HG03354 (cell line): ENCODE data around the gene CES2.

ENCODE experiments used
- ATAC-seq: cut with Tn5 transposase; IDR thresholded peaks from one replicate; pipeline ENCODE4 v1.9.1; 2021; ENCODE audit warnings: mild to moderate bottlenecking; ENCODE audit not compliant: unreplicated experiment, poor library complexity, severe bottlenecking

Gene CES2

GRCh38 chr16:66918355-66918754, 17.0 kb upstream of the CES2 start:
- no peak for ATAC-seq

GRCh38 chr16:66918803-66919568, 16.3 kb upstream of the CES2 start, which contains the start of gene CDH16:
TSS of gene CDH16 (minus strand) at chr16:66918885. CDS start at chr16:66918065, 820 bp downstream.
- no peak for ATAC-seq

GRCh38 chr16:66919569-66920298, 15.6 kb upstream of the CES2 start:
- no peak for ATAC-seq

GRCh38 chr16:66920299-66920590, 15.1 kb upstream of the CES2 start:
- ATAC-seq, result no peak

GRCh38 chr16:66920924-66921680, 14.2 kb upstream of the CES2 start:
- ATAC-seq, result no peak

- no peak for ATAC-seq
Observed at GRCh38 chr16:66921729-66922450, 13.4 kb upstream of the CES2 start.

- ATAC-seq, result no peak
Observed at GRCh38 chr16:66923247-66923731, 12.0 kb upstream of the CES2 start.

GRCh38 chr16:66923866-66924265, 11.4 kb upstream of the CES2 start:
- no peak for ATAC-seq

GRCh38 chr16:66924527-66925321, 10.6 kb upstream of the CES2 start:
- ATAC-seq, result peak; percentile 48

GRCh38 chr16:66925322-66925840, 9.9 kb upstream of the CES2 start, which contains the start of gene RRAD:
TSS of gene RRAD (minus strand) at chr16:66925535. CDS start at chr16:66925179, 356 bp downstream.
- ATAC-seq, result peak; percentile 20

- ATAC-seq, result no peak
Observed at GRCh38 chr16:66926171-66926947, 9.0 kb upstream of the CES2 start.

GRCh38 chr16:66926961-66927436, 8.3 kb upstream of the CES2 start:
- ATAC-seq, result peak; percentile 44

GRCh38 chr16:66927918-66928649, 7.2 kb upstream of the CES2 start:
- no peak for ATAC-seq

- ATAC-seq, result no peak
Observed at GRCh38 chr16:66928702-66929388, 6.5 kb upstream of the CES2 start.

- no peak for ATAC-seq
Observed at GRCh38 chr16:66930189-66930588, 5.1 kb upstream of the CES2 start.

- ATAC-seq, result no peak
Observed at GRCh38 chr16:66931665-66932064, 3.7 kb upstream of the CES2 start.

GRCh38 chr16:66932076-66932475, 3.2 kb upstream of the CES2 start:
- ATAC-seq, result no peak
